H1 (cell line): Measurements from ENCODE around the gene DPM3. TPM values are rescaled to one million over a fixed set of nuclear protein-coding genes. Genes with fewer than 3 reads are reported as not detected.

Experiments used
- CTCF ChIA-PET: fragments of 300-600 bp; sonication (Branson Sonifier 250); formaldehyde crosslinking; loops from one replicate; lab custom pipeline; 2021; ENCODE audit not compliant: partially characterized antibody; lab: Charles Lee
- POLR2A ChIA-PET: fragments of 300-600 bp; sonication (Branson Sonifier 250); formaldehyde crosslinking; loops from one replicate; lab custom pipeline; 2021; ENCODE audit warnings: inconsistent platforms; ENCODE audit not compliant: partially characterized antibody; lab: Charles Lee
- DNase-seq, 2 experiments: peaks; one replicate each; pipeline versions ENCODE4 v3.0.0 to v3.0.0-alpha.2; 2010 to 2022; ENCODE audit warnings: low spot score in 2 of 2, low read depth in 1 of 2, mixed read lengths in 1 of 2
- FAIRE-seq: peaks from 2 replicates; lab custom pipeline; 2011; peaks lifted over from hg19 to GRCh38; lab: Jason Lieb, UNC
- H2AFZ ChIP-seq: 2 replicates; pipeline ENCODE4 v1.8.1; 2012; ENCODE audit warnings: low read length, inconsistent platforms
- H2AK5ac ChIP-seq: 2 replicates; pipeline ENCODE4 v1.6.1; 2013; ENCODE audit warnings: low read depth, low read length
- H2BK120ac ChIP-seq: replicated peaks from 2 replicates; pipeline ENCODE3; 2013; ENCODE audit warnings: low read depth, low read length, inconsistent platforms
- H2BK12ac ChIP-seq: 2 replicates; pipeline ENCODE4 v1.6.1; 2013; ENCODE audit warnings: low read depth, low read length
- H2BK15ac ChIP-seq: 2 replicates; pipeline ENCODE4 v1.6.1; 2013; ENCODE audit warnings: low read length
- H2BK20ac ChIP-seq: 2 replicates; pipeline ENCODE4 v1.6.1; 2013; ENCODE audit warnings: low read length
- H2BK5ac ChIP-seq: 2 replicates; pipeline ENCODE4 v1.6.1; 2013; ENCODE audit warnings: low read depth, low read length
- H3K14ac ChIP-seq: 2 replicates; pipeline ENCODE4 v1.6.1; 2013; ENCODE audit warnings: inconsistent platforms; ENCODE audit not compliant: insufficient read length
- H3K18ac ChIP-seq: 2 replicates; pipeline ENCODE4 v1.6.1; 2013; ENCODE audit warnings: low read length; ENCODE audit errors: extremely low read depth
- H3K23ac ChIP-seq: 2 replicates; pipeline ENCODE4 v1.6.1; 2013; ENCODE audit warnings: inconsistent platforms; ENCODE audit not compliant: insufficient read length
- H3K23me2 ChIP-seq: 2 replicates; pipeline ENCODE4 v1.6.1; 2013; ENCODE audit warnings: low read depth, low read length
- H3K27ac ChIP-seq: 2 replicates; pipeline ENCODE4 v1.6.1; 2011; ENCODE audit warnings: low read depth, low read length, inconsistent platforms
- H3K27me3 ChIP-seq, 4 experiments: replicated peaks in 1 of 4; 1 replicate in 1 of 4; 2 replicates in 3 of 4; pipeline versions ENCODE4 v1.6.1 to v1.8.1; 2011 to 2013; ENCODE audit warnings: low read length in 3 of 4, mild to moderate bottlenecking in 3 of 4, inconsistent platforms in 2 of 4, mixed read lengths in 2 of 4, moderate library complexity in 1 of 4; ENCODE audit not compliant: control insufficient read depth in 3 of 4, insufficient read depth in 3 of 4; ENCODE audit errors: extremely low read depth in 1 of 4
- H3K36me3 ChIP-seq, 4 experiments: 2 replicates each; pipeline versions ENCODE4 v1.6.1 to v1.8.1; 2011 to 2013; ENCODE audit warnings: mild to moderate bottlenecking in 4 of 4, low read length in 3 of 4, moderate library complexity in 2 of 4, control low read depth in 1 of 4, inconsistent platforms in 1 of 4; ENCODE audit not compliant: insufficient read depth in 4 of 4, control insufficient read depth in 2 of 4
- H3K4ac ChIP-seq: replicated peaks from 2 replicates; pipeline ENCODE3; 2013; ENCODE audit warnings: low read length, low read depth, mixed read lengths, inconsistent platforms; ENCODE audit not compliant: insufficient read length
- H3K4me1 ChIP-seq, 4 experiments: replicated peaks in 1 of 4; 1 replicate in 1 of 4; 2 replicates in 3 of 4; pipeline versions ENCODE4 v1.6.1 to v1.8.1; 2011 to 2013; ENCODE audit warnings: low read length in 3 of 4, inconsistent platforms in 2 of 4, mixed read lengths in 1 of 4; ENCODE audit not compliant: insufficient read depth in 4 of 4, control insufficient read depth in 3 of 4
- H3K4me2 ChIP-seq, 2 experiments: 2 replicates each; pipeline versions ENCODE4 v1.6.1 to v1.8.1; 2011 to 2013; ENCODE audit warnings: low read depth in 2 of 2, low read length in 2 of 2, control low read depth in 1 of 2, inconsistent platforms in 1 of 2, mild to moderate bottlenecking in 1 of 2; ENCODE audit not compliant: insufficient read depth in 1 of 2
- H3K4me3 ChIP-seq, 4 experiments: fragments of 200-600, 300-600 bp in 1 of 4; sonication (generic), shearing (Covaris generic), sonication (Bioruptor Twin) in 1 of 4; 2 replicates each; pipeline versions ENCODE4 v1.5.1 to v1.8.1; 2011 to 2016; ENCODE audit warnings: low read length in 4 of 4, low read depth in 3 of 4, control low read depth in 2 of 4, inconsistent platforms in 2 of 4, mild to moderate bottlenecking in 2 of 4, mixed read lengths in 1 of 4, moderate library complexity in 1 of 4; ENCODE audit not compliant: insufficient read depth in 2 of 4; ENCODE audit errors: extremely low read depth in 1 of 4
- H3K56ac ChIP-seq: replicated peaks from 2 replicates; pipeline ENCODE3; 2013; ENCODE audit warnings: low read depth, mild to moderate bottlenecking, mixed read lengths, low read length, inconsistent platforms; ENCODE audit not compliant: insufficient read length
- H3K79me1 ChIP-seq: 2 replicates; pipeline ENCODE4 v1.6.1; 2013; ENCODE audit warnings: low read depth, low read length, control low read depth
- H3K79me2 ChIP-seq, 2 experiments: 2 replicates each; pipeline versions ENCODE4 v1.6.1 to v1.8.1; 2012 to 2013; ENCODE audit warnings: low read length in 2 of 2, mild to moderate bottlenecking in 2 of 2, inconsistent platforms in 1 of 2; ENCODE audit not compliant: insufficient read depth in 2 of 2, control insufficient read depth in 1 of 2
- H3K9ac ChIP-seq, 4 experiments: replicated peaks in 1 of 4; 1 replicate in 1 of 4; 2 replicates in 3 of 4; pipeline versions ENCODE4 v1.6.1 to v1.8.1; 2011 to 2013; ENCODE audit warnings: low read depth in 3 of 4, low read length in 3 of 4, control low read depth in 2 of 4, mild to moderate bottlenecking in 2 of 4, moderate library complexity in 2 of 4, inconsistent platforms in 1 of 4; ENCODE audit errors: extremely low read depth in 1 of 4
- H3K9me3 ChIP-seq, 2 experiments: 2 replicates each; pipeline versions ENCODE4 v1.6.1 to v1.8.1; 2012 to 2013; ENCODE audit warnings: mild to moderate bottlenecking in 2 of 2, moderate library complexity in 2 of 2, control low read depth in 1 of 2, inconsistent platforms in 1 of 2, low read depth in 1 of 2, low read length in 1 of 2, mixed read lengths in 1 of 2; ENCODE audit not compliant: insufficient read depth in 2 of 2
- H4K20me1 ChIP-seq, 2 experiments: replicated peaks in 1 of 2; 2 replicates each; pipeline versions ENCODE3 to v1.8.1; 2011 to 2013; ENCODE audit warnings: inconsistent platforms in 2 of 2, low read length in 2 of 2, mild to moderate bottlenecking in 1 of 2; ENCODE audit not compliant: insufficient read depth in 2 of 2, control insufficient read depth in 1 of 2
- H4K5ac ChIP-seq: 2 replicates; pipeline ENCODE4 v1.6.1; 2013; ENCODE audit warnings: low read length, low read depth, mixed read lengths, inconsistent platforms; ENCODE audit not compliant: insufficient read length
- H4K8ac ChIP-seq: 2 replicates; pipeline ENCODE4 v1.8.0; 2013; ENCODE audit warnings: mild to moderate bottlenecking, moderate library complexity, low read length, inconsistent platforms; ENCODE audit not compliant: insufficient read depth; ENCODE audit errors: extremely low read depth
- H4K91ac ChIP-seq: replicated peaks from 2 replicates; pipeline ENCODE3; 2013; ENCODE audit warnings: low read length, mixed read lengths, inconsistent platforms; ENCODE audit not compliant: insufficient read length
- GTF2F1 ChIP-seq: IDR thresholded peaks from 2 replicates; pipeline ENCODE4 v1.6.1; 2012; ENCODE audit warnings: low read depth, low read length, improper control_type of control experiment, borderline replicate concordance
- MAX ChIP-seq: IDR thresholded peaks from 2 replicates; pipeline ENCODE4 v1.6.1; 2012; ENCODE audit warnings: inconsistent platforms
- RNF2 ChIP-seq: fragments of 200-900, 300-1000 bp; sonication (generic); IDR thresholded peaks from 2 replicates; pipeline ENCODE4 v1.7.1; 2016; ENCODE audit warnings: borderline replicate concordance, low read depth, mild to moderate bottlenecking, antibody characterized with exemption, low read length; ENCODE audit not compliant: poor library complexity, severe bottlenecking; ENCODE audit errors: missing control alignments
- SIX5 ChIP-seq: IDR thresholded peaks from 2 replicates; pipeline ENCODE4 v1.6.1; 2011; ENCODE audit warnings: mild to moderate bottlenecking, low read depth, low read length
- TEAD4 ChIP-seq: IDR thresholded peaks from 2 replicates; pipeline ENCODE4 v1.6.1; 2012; ENCODE audit warnings: low read depth, low read length, inconsistent platforms, mixed read lengths
- WGBS, 2 experiments: shearing (Covaris generic) in 1 of 2; methylation state at CpG; one replicate each; pipeline versions ENCODE4 v1.1.6 to v1.1.7; 2013 to 2015; ENCODE audit warnings: low lambda C conversion rate in 2 of 2, mixed read lengths in 2 of 2, inconsistent platforms in 1 of 2, low coverage in 1 of 2, missing lambda C conversion rate in 1 of 2; ENCODE audit not compliant: insufficient replicate concordance in 2 of 2, insufficient coverage in 1 of 2, insufficient read length in 1 of 2; ENCODE audit errors: extremely low coverage in 1 of 2, missing lambda C conversion rate in 1 of 2; 5-methylcytosine and 5-hydroxymethylcytosine counted together
- polyA plus RNA-seq, 7 experiments: library from polyadenylated mRNA; depleted of rRNA in 3 of 7; stranded (reverse) in 5 of 7; unstranded in 2 of 7; fragments of >200 nt in 5 of 7; fragments of 200-250 nt in 2 of 7; gene quantifications; 1 replicate in 5 of 7; 2 replicates in 1 of 7; 4 replicates in 1 of 7; pipeline versions ENCODE4 v1.2.1 to v1.2.3, GENCODE V29; 2011 to 2013; ENCODE audit warnings: missing spikeins in 2 of 7, mixed read lengths in 2 of 7
- total RNA-seq: library from RNA; stranded (reverse); fragmentation: NEBNext Ultra II Directional; extraction: Animal tissue kit (Norgen Biotek cat#: 25700); gene quantifications from 2 replicates; pipeline ENCODE4 v1.2.1, GENCODE V29; 2021
- TF ChIP-seq, protein P1 (sequence below), 3 experiments: IDR thresholded peaks; 1 replicate in 2 of 3; 2 replicates in 1 of 3; pipeline versions ENCODE4 v1.5.1 to v1.6.1; 2011; ENCODE audit warnings: low read length in 3 of 3, mild to moderate bottlenecking in 3 of 3, inconsistent platforms in 2 of 3, low read depth in 1 of 3, moderate library complexity in 1 of 3; ENCODE audit not compliant: insufficient read depth in 1 of 3; ENCODE audit errors: control extremely low read depth in 1 of 3

The DPM3 gene
- total and polyA plus RNA-seq, 2 of the 8 experiments (the other 6 are each of a cell fraction or from before 2014, with no cell fraction given) = 44.8 to 227 TPM

GRCh38 chr1:155127105-155127966 lies 13.0 kb downstream of the DPM3 start, which contains the start of gene EFNA1:
Gene EFNA1 (plus strand): TSS chr1:155127876. CDS start chr1:155127978, 102 bp downstream.
- Histone ChIP-seq H3K4me1 (peaks cover 16 to 58% (median 40%) of the 10 kb centered on the region in 4 experiments), H3K56ac (no peak within 1 kb of the TSS), H2BK20ac (peak within 1 kb of the TSS; percentile 66; the same call in 1 of the 2 replicates), H3K23ac (no peak within 1 kb of the TSS), H3K36me3 (peaks cover 0 to 4% (median under 1%) of the 10 kb centered on the region in 4 experiments; a peak in 1 of 8 replicates), H3K79me2 (no peaks in the 10 kb centered on the region), H3K18ac (peak within 1 kb of the TSS; percentile 78), H4K5ac (no peak within 1 kb of the TSS), H4K20me1 (no peaks in the 10 kb centered on the region), H3K14ac (no peak within 1 kb of the TSS), H3K4ac (peak within 1 kb of the TSS; percentile 50), H4K91ac (peak within 1 kb of the TSS; percentile 41), H2BK5ac (no peak within 1 kb of the TSS; the same call in 1 of the 2 replicates), H3K9me3 (no peaks in the 10 kb centered on the region), H3K4me2 (peak within 1 kb of the TSS; percentile 94 to 97), H3K23me2 (peaks cover 28% of the 10 kb centered on the region), H3K79me1 (no peaks in the 10 kb centered on the region), H3K9ac (peak within 1 kb of the TSS in 1 of 4 experiments; percentile 2; a peak in 1 of 7 replicates), H2AFZ (peak within 1 kb of the TSS; percentile 77; the same call in 1 of the 2 replicates), H3K4me3 (peak within 1 kb of the TSS; percentile 45 to 71 (median 64)), H2BK15ac (0 out of 2 replicates have a peak within 1 kb of the TSS, but pooled peaks have one; percentile 53), H2BK12ac (peak within 1 kb of the TSS; percentile 87; the same call in 1 of the 2 replicates), H3K27ac (no peak within 1 kb of the TSS), H2BK120ac (no peak within 1 kb of the TSS), H3K27me3 (peaks cover 33 to 50% (median 45%) of the 10 kb centered on the region in 4 experiments), H4K8ac (no peak within 1 kb of the TSS; the same call in 1 of the 2 replicates), H2AK5ac (peak within 1 kb of the TSS; percentile 56; the same call in 1 of the 2 replicates)
- 3% methylated on average over 42 of the region's 76 CpGs; no CpG with 5 or more reads in 1 of the 2 experiments for WGBS, 2 experiments
- CTCF ChIA-PET = interaction anchor here (0.7 to 14.2 kb wide), 7 partner anchors 12 to 279 kb away, joined by 3 to 187 read pairs (median 27); partner anchors contain the start of genes KRTCAP2 and TRIM46
- POLR2A ChIA-PET = interaction anchor here (1.0 to 2.4 kb wide), 5 partner anchors 8 to 63 kb away, joined by 3 to 14 read pairs (median 5); partner anchors contain the start of gene SLC50A1
- DNase-seq = peak in 1 of 2 experiments; percentile 63
- FAIRE-seq = no peak
- TF ChIP-seq MAX (peak; percentile 57; the same call in 1 of the 2 replicates), GTF2F1 (no peak), RNF2 (peak; percentile 37), TEAD4 (no peak), SIX5 (no peak)
- TF ChIP-seq, protein P1, sequence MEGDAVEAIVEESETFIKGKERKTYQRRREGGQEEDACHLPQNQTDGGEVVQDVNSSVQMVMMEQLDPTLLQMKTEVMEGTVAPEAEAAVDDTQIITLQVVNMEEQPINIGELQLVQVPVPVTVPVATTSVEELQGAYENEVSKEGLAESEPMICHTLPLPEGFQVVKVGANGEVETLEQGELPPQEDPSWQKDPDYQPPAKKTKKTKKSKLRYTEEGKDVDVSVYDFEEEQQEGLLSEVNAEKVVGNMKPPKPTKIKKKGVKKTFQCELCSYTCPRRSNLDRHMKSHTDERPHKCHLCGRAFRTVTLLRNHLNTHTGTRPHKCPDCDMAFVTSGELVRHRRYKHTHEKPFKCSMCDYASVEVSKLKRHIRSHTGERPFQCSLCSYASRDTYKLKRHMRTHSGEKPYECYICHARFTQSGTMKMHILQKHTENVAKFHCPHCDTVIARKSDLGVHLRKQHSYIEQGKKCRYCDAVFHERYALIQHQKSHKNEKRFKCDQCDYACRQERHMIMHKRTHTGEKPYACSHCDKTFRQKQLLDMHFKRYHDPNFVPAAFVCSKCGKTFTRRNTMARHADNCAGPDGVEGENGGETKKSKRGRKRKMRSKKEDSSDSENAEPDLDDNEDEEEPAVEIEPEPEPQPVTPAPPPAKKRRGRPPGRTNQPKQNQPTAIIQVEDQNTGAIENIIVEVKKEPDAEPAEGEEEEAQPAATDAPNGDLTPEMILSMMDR (IDR thresholded peaks at IDR 0.05; ENCODE audit: control extremely low read depth in 1 of 3, insufficient read depth in 1 of 3, low read depth in 1 of 3, low read length in 3 of 3) = no peak
